ENCODE data around the gene RIPOR2. TPM values are rescaled to one million over a fixed set of nuclear protein-coding genes. Genes with fewer than 3 reads are reported as not detected.

Gene RIPOR2
- total RNA-seq, 2 experiments from 2014 or later, result 88.3 to 96.3 TPM

GRCh38 chr6:24807584-24807983 is 128.2 kb downstream of the RIPOR2 start:
- Mint-ChIP-seq H3K36me3 (ENCODE audit: low read depth) (peaks cover 20% of the 10 kb centered on the region), H3K27me3 (no peaks in the 10 kb centered on the region), H3K4me1 (ENCODE audit: low read depth) (no peaks in the 10 kb centered on the region), H3K27ac (no peak overlapping the region), H3K4me3 (no peak overlapping the region), H3K9me3 (no peaks in the 10 kb centered on the region)
- intact Hi-C loops (cut with micrococcal nuclease), result no loop called here
- ChIA-PET CTCF (interaction anchor here (0.9 kb wide), 1 partner anchor 184 kb away, joined by 3 read pairs; no protein-coding TSS in a partner anchor), POLR2A (interaction anchor here (0.9 to 2.1 kb wide), 3 partner anchors 8 to 33 kb away, joined by 4 to 6 read pairs (median 4); partner anchors contain the start of genes ARMH2 and GMNN)
- ATAC-seq (no peak), DNase-seq (no peak)
- TF ChIP-seq CTCF (IDR thresholded peaks at IDR 0.05), result no peak

GRCh38 chr6:24802271-24803059 is 133.3 kb downstream of the RIPOR2 start:
- CTCF ChIA-PET, result no interaction called here
- H3K4me3 Mint-ChIP-seq, result no peak overlapping the region
- no peak for TF ChIP-seq CTCF (IDR thresholded peaks at IDR 0.05)
- DNase-seq, result no peak
- peak overlapping the region; percentile 7 for H3K27ac Mint-ChIP-seq
- H3K4me1 Mint-ChIP-seq (ENCODE audit: low read depth), result peaks cover 16% of the 10 kb centered on the region
- no peaks in the 10 kb centered on the region for H3K9me3 Mint-ChIP-seq
- POLR2A ChIA-PET, result no interaction called here
- ATAC-seq, result no peak
- H3K36me3 Mint-ChIP-seq (ENCODE audit: low read depth), result peaks cover 13% of the 10 kb centered on the region
- intact Hi-C loops (cut with micrococcal nuclease), result no loop called here
- no peaks in the 10 kb centered on the region for H3K27me3 Mint-ChIP-seq

GRCh38 chr6:24799541-24799915 is 136.2 kb downstream of the RIPOR2 start:
- peaks cover 30% of the 10 kb centered on the region for H3K4me1 Mint-ChIP-seq (ENCODE audit: low read depth)
- ChIA-PET CTCF (no interaction called here), POLR2A (interaction anchor here (0.5 to 2.5 kb wide), 4 partner anchors 8 to 65 kb away, joined by 3 to 8 read pairs (median 4); no protein-coding TSS in a partner anchor)
- intact Hi-C loops (cut with micrococcal nuclease), result loop anchor here (5.0 kb wide), 1 partner anchor 218 kb away; no protein-coding TSS in a partner anchor
- no peak overlapping the region for H3K4me3 Mint-ChIP-seq
- no peak for TF ChIP-seq CTCF (IDR thresholded peaks at IDR 0.05)
- no peaks in the 10 kb centered on the region for H3K27me3 Mint-ChIP-seq
- H3K36me3 Mint-ChIP-seq (ENCODE audit: low read depth), result peaks cover 7% of the 10 kb centered on the region
- no peak for DNase-seq
- ATAC-seq, result no peak
- peaks cover 1% of the 10 kb centered on the region for H3K9me3 Mint-ChIP-seq
- H3K27ac Mint-ChIP-seq, result peak overlapping the region; percentile 22

GRCh38 chr6:24798740-24799540 is 136.8 kb downstream of the RIPOR2 start, which contains the start of gene ARMH2:
Gene ARMH2, minus strand, starts transcription at chr6:24798917. Its CDS starts 60 bp downstream, at chr6:24798857.
- Mint-ChIP-seq H3K27ac (peak within 1 kb of the TSS; percentile 22), H3K27me3 (no peaks in the 10 kb centered on the region), H3K9me3 (peaks cover 1% of the 10 kb centered on the region), H3K4me1 (ENCODE audit: low read depth) (peaks cover 30% of the 10 kb centered on the region), H3K36me3 (ENCODE audit: low read depth) (peaks cover 7% of the 10 kb centered on the region), H3K4me3 (no peak within 1 kb of the TSS)
- DNase-seq (no peak), ATAC-seq (no peak)
- ChIA-PET CTCF (interaction anchor here (0.7 kb wide), 1 partner anchor 20 kb away, joined by 3 read pairs; no protein-coding TSS in a partner anchor), POLR2A (interaction anchor here (0.9 to 2.5 kb wide), 4 partner anchors 9 to 77 kb away, joined by 3 to 8 read pairs (median 4); no protein-coding TSS in a partner anchor)
- intact Hi-C loops (cut with micrococcal nuclease), result loop anchor here (5.0 kb wide), 1 partner anchor 218 kb away; no protein-coding TSS in a partner anchor
- no peak for TF ChIP-seq CTCF (IDR thresholded peaks at IDR 0.05)
